GM11168 (cell line): ENCODE data around the gene COL4A1.

Experiments used
- in situ Hi-C: fragments of 300-500 bp; cut with MboI; formaldehyde crosslinking; loops from one replicate; pipeline ENCODE4 v1.12.0; 2022; ENCODE audit warnings: low sequenced_read_pairs; ENCODE audit not compliant: unreplicated experiment

Gene COL4A1

GRCh38 chr13:110211735-110212134, 95.2 kb downstream of the COL4A1 start:
- in situ Hi-C loops = no loop called here

GRCh38 chr13:110211046-110211445, 95.9 kb downstream of the COL4A1 start:
- in situ Hi-C loops = no loop called here

- in situ Hi-C loops = no loop called here
Measured at GRCh38 chr13:110210604-110210985, 96.4 kb downstream of the COL4A1 start.

- in situ Hi-C loops = no loop called here
Measured at GRCh38 chr13:110209950-110210603, 96.9 kb downstream of the COL4A1 start.

- in situ Hi-C loops = no loop called here
Measured at GRCh38 chr13:110208116-110208515, 98.8 kb downstream of the COL4A1 start.

GRCh38 chr13:110206996-110207395, 100.0 kb downstream of the COL4A1 start:
- in situ Hi-C loops = no loop called here

GRCh38 chr13:110206185-110206584, 100.8 kb downstream of the COL4A1 start:
- in situ Hi-C loops = no loop called here

GRCh38 chr13:110201114-110201513, 105.8 kb downstream of the COL4A1 start:
- in situ Hi-C loops = no loop called here

- in situ Hi-C loops = no loop called here
Measured at GRCh38 chr13:110200276-110200870, 106.6 kb downstream of the COL4A1 start.

- in situ Hi-C loops = no loop called here
Measured at GRCh38 chr13:110199046-110199831, 107.7 kb downstream of the COL4A1 start.

- in situ Hi-C loops = no loop called here
Measured at GRCh38 chr13:110197471-110197870, 109.5 kb downstream of the COL4A1 start.

GRCh38 chr13:110197026-110197425, 109.9 kb downstream of the COL4A1 start:
- in situ Hi-C loops = no loop called here

GRCh38 chr13:110195547-110196485, 111.1 kb downstream of the COL4A1 start:
- in situ Hi-C loops = no loop called here

- in situ Hi-C loops = no loop called here
Measured at GRCh38 chr13:110194451-110194850, 112.5 kb downstream of the COL4A1 start.

GRCh38 chr13:110193491-110193890, 113.5 kb downstream of the COL4A1 start:
- in situ Hi-C loops = no loop called here

GRCh38 chr13:110192472-110192871, 114.5 kb downstream of the COL4A1 start:
- in situ Hi-C loops = no loop called here

GRCh38 chr13:110187641-110188161, 119.3 kb downstream of the COL4A1 start:
- in situ Hi-C loops = no loop called here

GRCh38 chr13:110186231-110186855, 120.6 kb downstream of the COL4A1 start:
- in situ Hi-C loops = no loop called here

- in situ Hi-C loops = no loop called here
Measured at GRCh38 chr13:110185696-110186095, 121.3 kb downstream of the COL4A1 start.

GRCh38 chr13:110183910-110184309, 123.0 kb downstream of the COL4A1 start:
- in situ Hi-C loops = no loop called here
